NCI-H128 (cell line): ENCODE results near the gene IFT81.

ENCODE experiments used
- DNase-seq: peaks from one replicate; lab custom pipeline; 2025; ENCODE audit not compliant: unreplicated experiment; lab: John Stamatoyannopoulos, UW

Gene IFT81

DNA sequence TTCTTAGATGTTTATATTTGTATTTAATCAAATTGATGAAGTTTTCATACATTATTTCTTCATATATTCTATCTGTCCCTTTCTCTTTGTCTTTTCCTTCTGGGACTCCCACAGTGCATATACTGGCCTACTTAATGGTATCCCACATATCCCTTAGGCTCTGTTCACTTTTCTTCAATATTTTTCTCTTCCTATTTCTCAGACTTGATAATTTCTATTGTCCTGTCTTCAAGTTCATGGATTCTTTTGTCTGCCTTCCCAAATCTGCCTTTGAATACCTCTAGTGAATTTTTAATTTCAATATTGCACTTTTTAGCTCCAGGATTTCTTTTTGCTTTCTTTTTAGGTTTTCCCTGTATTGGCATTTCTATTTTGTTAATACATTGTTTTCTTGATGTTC is 33.4 kb downstream of the IFT81 start:
- no peak for DNase-seq

GRCh38 chr12:110159671-110160245 is 35.6 kb downstream of the IFT81 start:
- no peak for DNase-seq

GRCh38 chr12:110165540-110166159 is 41.5 kb downstream of the IFT81 start:
- no peak for DNase-seq

DNA sequence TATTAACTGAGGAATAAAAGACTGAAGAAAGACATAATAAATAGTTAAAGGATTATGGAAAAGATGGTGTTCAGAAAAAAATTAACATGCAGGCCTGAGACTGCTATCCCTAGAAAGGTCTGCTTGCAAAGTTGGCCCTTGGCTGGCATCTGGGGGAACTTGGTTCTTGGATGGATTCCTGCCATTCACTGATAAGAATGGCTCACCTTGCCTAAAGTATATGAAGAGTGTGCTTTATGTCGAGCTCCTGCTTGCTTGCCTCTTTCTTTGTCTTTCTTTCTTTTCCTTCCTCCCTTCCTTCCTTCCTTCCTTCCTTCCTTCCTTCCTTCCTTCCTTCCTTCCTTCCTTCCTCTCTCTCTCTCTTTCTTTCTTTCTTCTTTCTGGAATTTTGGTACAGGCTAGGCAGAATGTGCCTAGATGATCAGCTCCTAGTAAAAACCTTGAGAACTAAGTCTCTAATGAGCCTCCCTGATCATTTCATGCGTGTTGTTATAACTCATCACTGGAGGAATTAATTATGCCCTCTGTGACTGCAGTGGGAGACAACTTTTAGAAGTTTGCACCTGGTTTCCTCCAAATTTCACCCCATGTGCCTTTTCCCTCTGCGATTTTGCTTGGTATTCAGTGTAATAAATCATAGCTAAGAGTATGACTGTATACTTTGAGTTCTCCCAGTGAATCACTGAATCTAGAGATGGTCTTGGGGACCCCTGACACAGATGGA is 44.7 kb downstream of the IFT81 start:
- no peak for DNase-seq

GRCh38 chr12:110170535-110171185 is 46.5 kb downstream of the IFT81 start:
- DNase-seq = no peak

GRCh38 chr12:110171186-110171538 is 47.0 kb downstream of the IFT81 start:
- DNase-seq = no peak

GRCh38 chr12:110171636-110172035 is 47.5 kb downstream of the IFT81 start:
- no peak for DNase-seq

GRCh38 chr12:110174373-110174996 is 50.3 kb downstream of the IFT81 start:
- DNase-seq = peak; percentile 10

DNA sequence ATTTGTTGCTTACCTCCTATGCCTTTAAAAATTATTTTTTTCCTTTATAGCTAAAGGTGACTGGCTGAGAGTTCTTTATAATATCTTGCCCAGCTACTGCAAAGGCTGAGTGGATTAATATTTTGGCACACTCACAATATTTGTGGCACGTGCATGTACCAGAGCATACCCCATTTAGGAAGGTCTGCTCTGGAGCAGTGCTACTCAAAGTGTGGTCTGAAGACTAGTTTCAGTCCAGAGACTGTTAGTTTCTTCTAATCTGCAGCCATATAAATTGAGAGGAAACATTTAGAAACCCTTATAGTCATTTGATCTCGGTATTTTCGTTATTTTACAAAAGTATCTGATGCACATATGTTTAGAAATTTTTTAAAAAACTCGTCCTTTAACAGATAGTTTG is 51.0 kb downstream of the IFT81 start:
- no peak for DNase-seq

- no peak for DNase-seq
Measured at GRCh38 chr12:110176745-110177144, 52.6 kb downstream of the IFT81 start.

GRCh38 chr12:110179291-110179690 is 55.1 kb downstream of the IFT81 start:
- DNase-seq = no peak

GRCh38 chr12:110180591-110181005 is 56.4 kb downstream of the IFT81 start:
- DNase-seq = no peak

DNA sequence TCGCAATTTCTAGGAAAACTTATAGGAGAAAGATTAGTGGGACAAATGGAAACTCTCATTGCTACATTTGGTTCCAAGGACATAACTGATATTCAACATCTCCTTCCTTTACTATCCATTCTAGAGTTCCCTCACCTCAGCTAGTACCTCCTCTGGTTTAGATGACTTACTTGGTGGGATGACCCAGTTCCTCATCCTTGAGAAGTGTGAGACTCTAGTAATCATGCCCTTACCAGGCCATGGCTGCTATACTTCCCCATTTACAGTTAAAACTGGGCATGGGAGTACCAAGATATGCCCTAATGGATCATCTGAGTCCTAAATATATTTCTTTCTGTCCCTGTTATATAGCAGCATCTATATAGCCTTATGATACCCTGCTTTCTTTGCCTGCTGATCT is 58.1 kb downstream of the IFT81 start:
- no peak for DNase-seq

DNA sequence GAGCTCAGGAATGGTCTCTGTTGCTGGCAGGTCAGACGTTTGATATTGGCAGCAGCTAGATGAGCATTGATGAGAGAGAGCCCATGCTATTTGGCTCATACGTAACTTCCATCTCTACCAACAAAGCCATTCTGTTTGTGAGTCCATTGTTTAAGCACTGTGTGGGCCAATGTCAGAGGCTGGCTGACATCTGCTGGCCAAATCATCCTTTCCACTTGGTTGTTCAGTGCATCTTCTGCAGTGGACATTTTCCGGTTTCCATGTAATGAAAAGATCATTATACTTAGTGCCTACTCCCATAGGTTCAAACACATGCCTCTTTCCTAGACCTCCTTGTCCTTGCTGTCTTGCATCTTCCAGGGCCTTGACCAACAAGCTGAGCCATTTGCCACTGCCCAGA is 59.2 kb downstream of the IFT81 start:
- DNase-seq = no peak

- no peak for DNase-seq
Measured at GRCh38 chr12:110185626-110186025, 61.5 kb downstream of the IFT81 start.

- DNase-seq = no peak
Measured at GRCh38 chr12:110186059-110186458, 61.9 kb downstream of the IFT81 start.

- no peak for DNase-seq
Measured at GRCh38 chr12:110193196-110193595, 69.0 kb downstream of the IFT81 start.

DNA sequence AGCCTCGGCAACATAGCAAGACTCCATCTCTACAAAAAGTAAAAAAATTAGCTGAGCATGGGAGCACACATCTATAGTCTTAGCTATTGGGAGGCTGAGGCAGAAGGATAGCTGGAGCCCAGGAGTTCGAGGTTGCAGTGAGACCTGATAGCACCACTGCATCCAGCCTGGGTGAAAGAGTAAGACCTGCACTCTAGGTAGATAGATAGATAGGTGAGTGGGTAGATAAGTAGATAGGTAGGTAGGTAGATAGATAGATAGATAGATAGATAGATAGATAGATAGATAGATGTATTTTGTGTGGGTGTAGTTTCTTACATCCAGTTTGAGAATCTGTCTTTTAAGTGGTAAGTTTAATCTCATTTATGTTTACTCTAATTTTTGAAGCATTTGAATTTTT is 72.8 kb downstream of the IFT81 start:
- DNase-seq = no peak

DNA sequence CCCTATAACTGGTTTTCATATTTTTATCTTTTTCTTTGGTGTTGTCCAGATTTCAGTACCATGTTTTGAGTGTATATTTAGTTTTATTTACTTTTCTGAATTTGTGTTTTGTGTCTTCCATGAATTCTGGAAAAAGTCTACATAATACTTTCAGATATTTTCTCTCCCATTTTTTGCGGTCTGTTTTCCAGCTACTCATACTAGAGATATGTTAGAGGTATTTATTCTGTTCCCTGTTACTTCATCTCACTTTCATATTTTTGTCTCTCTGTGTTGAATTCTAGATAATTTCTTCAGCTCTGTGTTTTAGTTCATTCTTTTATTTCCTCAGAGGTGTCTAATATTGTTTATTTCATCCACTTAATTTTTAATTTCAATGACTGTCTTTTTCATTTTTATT is 74.2 kb downstream of the IFT81 start:
- DNase-seq = no peak

GRCh38 chr12:110199339-110200123 is 75.4 kb downstream of the IFT81 start:
- DNase-seq = no peak

- no peak for DNase-seq
Measured at GRCh38 chr12:110200124-110200417, 75.9 kb downstream of the IFT81 start.
